Urothelium cell line (cell line): ENCODE data around the gene A1BG.

Experiments
- DNase-seq: peaks from one replicate; pipeline ENCODE4 v3.0.0; 2011; ENCODE audit warnings: low spot score, mixed read lengths
- FAIRE-seq: peaks from 2 replicates; lab custom pipeline; 2011; peaks lifted over from hg19 to GRCh38; lab: Jason Lieb, UNC

The A1BG gene

DNA sequence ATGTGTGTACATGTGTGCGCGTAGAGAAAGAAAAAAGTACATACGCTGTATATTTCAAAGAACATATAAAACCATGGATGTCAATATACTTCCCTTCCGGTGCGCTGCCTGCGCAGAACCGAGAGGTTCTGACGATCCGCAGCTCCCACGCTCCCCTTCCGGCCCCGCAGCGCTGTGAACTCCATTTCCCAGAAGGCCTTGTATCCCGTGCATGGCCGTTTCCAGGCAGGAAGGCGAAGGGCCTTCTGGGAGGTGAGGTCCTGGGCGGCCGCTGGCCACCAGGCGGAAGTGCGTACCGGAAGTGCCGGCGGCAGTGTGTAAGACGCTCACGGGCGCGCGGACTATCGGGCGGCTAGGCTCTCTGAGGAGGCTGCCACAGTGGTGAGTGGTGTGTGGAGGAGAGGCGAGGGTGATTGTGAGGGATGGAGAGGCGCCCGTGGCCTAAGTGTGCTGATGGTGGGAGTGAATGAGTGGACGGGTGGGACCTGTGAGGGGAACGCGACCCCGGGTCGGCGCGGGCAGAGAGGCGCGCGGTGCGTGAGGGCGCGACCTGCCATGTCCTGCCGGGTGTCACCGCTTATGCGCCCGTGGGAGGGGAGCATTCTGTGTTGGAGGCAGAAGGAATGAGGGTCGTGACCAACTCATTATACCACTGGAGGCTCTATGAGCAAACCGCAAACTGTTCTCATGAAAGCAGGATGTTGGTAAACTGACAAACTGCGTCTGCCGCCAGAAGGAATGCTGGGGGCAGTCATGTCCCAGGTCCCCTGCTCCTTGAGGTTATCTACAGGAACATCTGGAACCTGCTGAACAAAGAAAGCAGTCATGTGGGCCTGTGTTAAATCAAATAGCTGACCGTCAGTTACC, 48.0 kb downstream of the A1BG start, which contains the start of gene ERVK3-1:
Gene ERVK3-1 (plus strand): TSS at position 313 of the 867 bp plus-strand sequence. CDS start 6,792 bp downstream, outside the sequence.
- peak; percentile 86 for FAIRE-seq
- peak; percentile 95 for DNase-seq

DNA sequence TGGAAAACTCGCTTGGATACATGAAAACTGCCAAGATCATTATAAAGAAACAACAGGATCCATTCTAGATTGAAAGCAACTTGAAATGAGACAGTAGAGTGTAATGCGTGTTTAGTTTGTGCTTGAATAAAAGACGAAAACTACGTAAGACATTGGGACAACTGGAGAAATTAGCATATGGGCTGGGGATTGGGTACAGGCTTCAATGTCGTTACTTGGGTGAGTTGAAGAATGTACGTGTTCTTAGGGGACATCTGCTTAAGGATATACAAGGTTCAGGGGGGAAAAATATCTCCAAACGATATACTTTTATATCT, 48.6 kb downstream of the A1BG start:
- DNase-seq = no peak

GRCh38 chr19:58304255-58304654, 49.0 kb downstream of the A1BG start:
- FAIRE-seq (no peak), DNase-seq (no peak)

More for the DNA sequence above, 48.6 kb downstream of the A1BG start:
- no peak for FAIRE-seq

DNA sequence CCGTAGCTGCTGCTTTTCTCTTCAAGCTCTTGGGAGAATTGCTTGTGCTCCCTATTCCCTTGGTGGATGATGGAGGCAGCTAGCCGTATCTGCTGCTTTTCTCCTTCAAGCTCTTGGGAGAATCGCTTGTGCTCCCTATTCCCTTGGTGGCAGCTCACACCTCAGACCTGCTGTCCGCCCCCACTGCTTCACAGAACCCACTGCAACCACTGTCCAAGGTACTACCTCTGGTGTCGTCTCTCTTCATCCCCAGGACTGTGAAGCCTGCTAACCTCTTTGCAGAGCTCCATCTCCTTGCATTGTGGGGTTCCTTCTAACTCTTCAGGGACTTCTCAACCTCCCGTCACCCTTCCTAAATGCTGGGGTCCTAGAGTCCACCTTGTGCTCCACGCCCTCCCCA, 52.7 kb downstream of the A1BG start:
- DNase-seq = no peak
- no peak for FAIRE-seq

DNA sequence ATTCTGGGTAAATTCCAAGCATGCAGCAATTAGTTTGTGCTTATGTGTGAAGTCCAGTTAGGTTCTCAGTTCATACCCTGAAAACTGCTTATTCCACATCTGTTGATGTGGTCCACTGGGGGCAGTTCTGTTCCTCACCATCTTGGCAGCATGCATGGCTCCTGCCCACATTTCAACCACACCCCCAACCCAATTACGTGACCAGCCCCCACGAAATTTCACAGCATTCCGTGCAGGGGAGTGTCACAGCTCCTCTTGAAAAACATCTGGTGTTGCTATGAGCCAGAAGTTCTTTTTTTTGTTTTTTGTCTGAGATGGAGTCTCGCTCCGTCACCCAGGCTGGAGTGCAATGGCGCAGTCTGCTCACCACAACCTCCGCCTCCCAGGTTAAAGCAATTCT, 57.2 kb downstream of the A1BG start:
- no peak for FAIRE-seq
- DNase-seq = no peak
